ENCODE data around the gene LDLRAD3.

DNA sequence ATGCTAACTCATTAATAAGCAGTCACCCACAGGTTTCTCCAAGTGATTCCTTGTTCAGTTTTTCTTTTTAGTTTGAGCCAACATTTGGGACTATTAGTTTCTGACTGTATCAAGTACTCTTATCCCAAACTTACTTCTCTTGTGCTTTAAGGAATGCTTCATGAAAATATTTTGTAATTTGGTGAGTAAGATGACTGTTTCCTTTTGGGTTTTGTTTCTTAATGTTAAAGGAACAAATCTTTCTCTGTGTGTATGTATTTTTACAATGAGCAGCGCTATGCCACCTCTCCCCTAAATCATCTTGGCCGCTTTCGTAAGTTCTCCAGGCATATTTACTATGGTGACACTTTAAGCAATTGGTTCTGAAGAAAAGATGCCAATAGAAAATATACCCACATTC is 72.4 kb downstream of the LDLRAD3 start:
- no peak for TF ChIP-seq ZFP30 (CRISPR knock-in tag; IDR thresholded peaks at IDR 0.05)
- TF ChIP-seq ZFP3 (CRISPR knock-in tag; IDR thresholded peaks at IDR 0.05) = no peak
- no peak for TF ChIP-seq SNAI2 (CRISPR knock-in tag; IDR thresholded peaks at IDR 0.05)
- no peak for TF ChIP-seq BACH2 (CRISPR knock-in tag; IDR thresholded peaks at IDR 0.05; ENCODE audit: borderline replicate concordance)
- no peak for TF ChIP-seq ESRRG (CRISPR knock-in tag; IDR thresholded peaks at IDR 0.05)

Data from SK-N-SH treated with all-trans-retinoic acid at 6 μM for 48 hours (cell line).